K562 (cell line): ENCODE results near the gene ATP5F1D. TPM values are rescaled to one million over a fixed set of nuclear protein-coding genes. Genes with fewer than 3 reads are reported as not detected.

Experiments
- CREM ChIP-seq: IDR thresholded peaks from 2 replicates; pipeline ENCODE4 v1.6.1; 2014; ENCODE audit warnings: antibody characterized with exemption, low read depth
- GATA2 ChIP-seq: sonication (generic); formaldehyde crosslinking; IDR thresholded peaks from 2 replicates; pipeline ENCODE4 v1.4.0; 2020; ENCODE audit warnings: mild to moderate bottlenecking, missing genetic modification reagents
- POLR2G ChIP-seq: fragments of 200-400 bp; formaldehyde crosslinking; IDR thresholded peaks from 2 replicates; pipeline ENCODE4 v1.6.1; 2017; ENCODE audit warnings: low read depth, mild to moderate bottlenecking, antibody characterized with exemption, low read length, moderate library complexity
- PYGO2 ChIP-seq: fragments of 450-650 bp; IDR thresholded peaks from 2 replicates; pipeline ENCODE4 v1.6.1; 2016; ENCODE audit warnings: mild to moderate bottlenecking, missing genetic modification characterization, moderate library complexity, missing compliant biosample characterization
- SMARCA4 ChIP-seq: fragments of 450-650 bp; IDR thresholded peaks from 2 replicates; pipeline ENCODE4 v1.6.1; 2016
- ZNF134 ChIP-seq: fragments of 250-450 bp; sonication (Bioruptor Pico); conservative IDR thresholded peaks from 2 replicates; pipeline ENCODE4 v1.4.0; 2020
- polyA plus RNA-seq, 8 experiments: library from polyadenylated mRNA; depleted of rRNA in 4 of 8; stranded (reverse) in 5 of 8; unstranded in 3 of 8; fragments of >200 nt; fragmentation: Nextera tagmentation in 2 of 8; fragmentation: Illumina TruSeq in 1 of 8; extraction: Ambion mirVana in 2 of 8; extraction: Trizol in 1 of 8; gene quantifications; 2 replicates each; pipeline versions ENCODE4 v1.2.1 to v1.2.3, GENCODE V29; 2011 to 2014; ENCODE audit warnings: inconsistent platforms in 1 of 8, missing spikeins in 1 of 8
- total RNA-seq, 7 experiments: library from RNA; depleted of rRNA in 6 of 7; stranded (reverse); fragments of >200 nt in 6 of 7; fragmentation: Illumina TruSeq in 2 of 7; extraction: Trizol in 2 of 7; gene quantifications; 2 replicates each; pipeline versions ENCODE4 v1.2.1 to v1.2.3, GENCODE V29; 2011 to 2021; ENCODE audit warnings: low replicate concordance in 1 of 7
- TF ChIP-seq, protein P1 (sequence below): fragments of 250-450 bp; sonication (Bioruptor Pico); IDR thresholded peaks from 2 replicates; pipeline ENCODE4 v1.5.0; 2021
- TF ChIP-seq, protein P2 (sequence below), 2 experiments: fragments of 450-650 bp; formaldehyde crosslinking in 1 of 2; IDR thresholded peaks; 2 replicates each; pipeline versions ENCODE4 v1.4.0 to v1.6.1; 2014 to 2020; ENCODE audit warnings: mild to moderate bottlenecking in 2 of 2, borderline replicate concordance in 1 of 2, low read depth in 1 of 2
- TF ChIP-seq, protein P3 (sequence below), 2 experiments: fragments of 450-650 bp; IDR thresholded peaks; 2 replicates each; pipeline ENCODE4 v1.6.1; 2018; ENCODE audit warnings: mild to moderate bottlenecking in 2 of 2, low read depth in 1 of 2; ENCODE audit not compliant: partially characterized antibody in 2 of 2
- TF ChIP-seq, protein P4 (sequence below), 3 experiments: IDR thresholded peaks in 2 of 3; conservative IDR thresholded peaks in 1 of 3; 2 replicates each; pipeline ENCODE4 v1.5.1; 2011 to 2012; ENCODE audit warnings: low read length in 3 of 3, mild to moderate bottlenecking in 3 of 3, control low read depth in 2 of 3, improper control_type of control experiment in 1 of 3, inconsistent platforms in 1 of 3, low read depth in 1 of 3, mixed read lengths in 1 of 3, moderate library complexity in 1 of 3; ENCODE audit not compliant: insufficient read depth in 2 of 3

The ATP5F1D gene
- total and polyA plus RNA-seq, 9 of the 15 experiments (the other 6 are each of a cell fraction or from before 2014, with no cell fraction given) = 3.9 to 409 (median 36.8) TPM

DNA sequence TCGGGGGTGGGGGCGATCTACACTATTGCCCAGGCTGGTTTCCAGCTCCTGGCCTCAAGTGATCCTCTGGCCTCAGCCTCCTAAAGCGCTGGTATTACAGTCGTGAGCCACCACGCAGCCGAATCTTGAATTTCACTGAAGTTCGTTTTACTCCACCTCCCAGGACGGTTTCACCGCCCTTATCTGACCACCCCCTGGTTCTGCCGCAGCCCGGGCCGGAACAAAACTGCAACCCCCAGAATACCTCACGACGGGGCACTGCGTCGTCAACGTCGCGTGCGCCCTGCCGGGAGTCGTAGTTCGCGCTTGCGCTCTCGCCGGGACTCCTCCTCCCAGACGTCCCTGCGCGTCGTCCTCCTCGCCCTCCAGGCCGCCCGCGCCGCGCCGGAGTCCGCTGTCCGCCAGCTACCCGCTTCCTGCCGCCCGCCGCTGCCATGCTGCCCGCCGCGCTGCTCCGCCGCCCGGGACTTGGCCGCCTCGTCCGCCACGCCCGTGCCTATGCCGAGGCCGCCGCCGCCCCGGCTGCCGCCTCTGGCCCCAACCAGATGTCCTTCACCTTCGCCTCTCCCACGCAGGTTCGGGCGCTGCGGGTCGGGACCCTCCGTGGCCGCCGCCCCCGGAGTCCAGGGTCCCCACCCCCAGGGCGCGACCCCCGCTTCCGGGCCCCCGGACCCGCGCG lies at the start of gene ATP5F1D (continued):
- TF ChIP-seq, protein P1, sequence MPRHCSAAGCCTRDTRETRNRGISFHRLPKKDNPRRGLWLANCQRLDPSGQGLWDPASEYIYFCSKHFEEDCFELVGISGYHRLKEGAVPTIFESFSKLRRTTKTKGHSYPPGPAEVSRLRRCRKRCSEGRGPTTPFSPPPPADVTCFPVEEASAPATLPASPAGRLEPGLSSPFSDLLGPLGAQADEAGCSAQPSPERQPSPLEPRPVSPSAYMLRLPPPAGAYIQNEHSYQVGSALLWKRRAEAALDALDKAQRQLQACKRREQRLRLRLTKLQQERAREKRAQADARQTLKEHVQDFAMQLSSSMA (CRISPR knock-in tag) = no peak
- TF ChIP-seq POLR2G (peak; percentile 90), PYGO2 (no peak), SMARCA4 (no peak), GATA2 (CRISPR knock-in tag) (no peak), ZNF134 (CRISPR knock-in tag) (no peak), CREM (peak; percentile 99)
- TF ChIP-seq, protein P2, sequence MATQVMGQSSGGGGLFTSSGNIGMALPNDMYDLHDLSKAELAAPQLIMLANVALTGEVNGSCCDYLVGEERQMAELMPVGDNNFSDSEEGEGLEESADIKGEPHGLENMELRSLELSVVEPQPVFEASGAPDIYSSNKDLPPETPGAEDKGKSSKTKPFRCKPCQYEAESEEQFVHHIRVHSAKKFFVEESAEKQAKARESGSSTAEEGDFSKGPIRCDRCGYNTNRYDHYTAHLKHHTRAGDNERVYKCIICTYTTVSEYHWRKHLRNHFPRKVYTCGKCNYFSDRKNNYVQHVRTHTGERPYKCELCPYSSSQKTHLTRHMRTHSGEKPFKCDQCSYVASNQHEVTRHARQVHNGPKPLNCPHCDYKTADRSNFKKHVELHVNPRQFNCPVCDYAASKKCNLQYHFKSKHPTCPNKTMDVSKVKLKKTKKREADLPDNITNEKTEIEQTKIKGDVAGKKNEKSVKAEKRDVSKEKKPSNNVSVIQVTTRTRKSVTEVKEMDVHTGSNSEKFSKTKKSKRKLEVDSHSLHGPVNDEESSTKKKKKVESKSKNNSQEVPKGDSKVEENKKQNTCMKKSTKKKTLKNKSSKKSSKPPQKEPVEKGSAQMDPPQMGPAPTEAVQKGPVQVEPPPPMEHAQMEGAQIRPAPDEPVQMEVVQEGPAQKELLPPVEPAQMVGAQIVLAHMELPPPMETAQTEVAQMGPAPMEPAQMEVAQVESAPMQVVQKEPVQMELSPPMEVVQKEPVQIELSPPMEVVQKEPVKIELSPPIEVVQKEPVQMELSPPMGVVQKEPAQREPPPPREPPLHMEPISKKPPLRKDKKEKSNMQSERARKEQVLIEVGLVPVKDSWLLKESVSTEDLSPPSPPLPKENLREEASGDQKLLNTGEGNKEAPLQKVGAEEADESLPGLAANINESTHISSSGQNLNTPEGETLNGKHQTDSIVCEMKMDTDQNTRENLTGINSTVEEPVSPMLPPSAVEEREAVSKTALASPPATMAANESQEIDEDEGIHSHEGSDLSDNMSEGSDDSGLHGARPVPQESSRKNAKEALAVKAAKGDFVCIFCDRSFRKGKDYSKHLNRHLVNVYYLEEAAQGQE (IDR thresholded peaks at IDR 0.05; ENCODE audit: borderline replicate concordance) = no peak; the same call in 1 of the 2 replicates
- TF ChIP-seq, protein P2 (CRISPR knock-in tag; IDR thresholded peaks at IDR 0.05; ENCODE audit: low read depth) = peak; percentile 28; the same call in 1 of the 2 replicates
- TF ChIP-seq, protein P3, sequence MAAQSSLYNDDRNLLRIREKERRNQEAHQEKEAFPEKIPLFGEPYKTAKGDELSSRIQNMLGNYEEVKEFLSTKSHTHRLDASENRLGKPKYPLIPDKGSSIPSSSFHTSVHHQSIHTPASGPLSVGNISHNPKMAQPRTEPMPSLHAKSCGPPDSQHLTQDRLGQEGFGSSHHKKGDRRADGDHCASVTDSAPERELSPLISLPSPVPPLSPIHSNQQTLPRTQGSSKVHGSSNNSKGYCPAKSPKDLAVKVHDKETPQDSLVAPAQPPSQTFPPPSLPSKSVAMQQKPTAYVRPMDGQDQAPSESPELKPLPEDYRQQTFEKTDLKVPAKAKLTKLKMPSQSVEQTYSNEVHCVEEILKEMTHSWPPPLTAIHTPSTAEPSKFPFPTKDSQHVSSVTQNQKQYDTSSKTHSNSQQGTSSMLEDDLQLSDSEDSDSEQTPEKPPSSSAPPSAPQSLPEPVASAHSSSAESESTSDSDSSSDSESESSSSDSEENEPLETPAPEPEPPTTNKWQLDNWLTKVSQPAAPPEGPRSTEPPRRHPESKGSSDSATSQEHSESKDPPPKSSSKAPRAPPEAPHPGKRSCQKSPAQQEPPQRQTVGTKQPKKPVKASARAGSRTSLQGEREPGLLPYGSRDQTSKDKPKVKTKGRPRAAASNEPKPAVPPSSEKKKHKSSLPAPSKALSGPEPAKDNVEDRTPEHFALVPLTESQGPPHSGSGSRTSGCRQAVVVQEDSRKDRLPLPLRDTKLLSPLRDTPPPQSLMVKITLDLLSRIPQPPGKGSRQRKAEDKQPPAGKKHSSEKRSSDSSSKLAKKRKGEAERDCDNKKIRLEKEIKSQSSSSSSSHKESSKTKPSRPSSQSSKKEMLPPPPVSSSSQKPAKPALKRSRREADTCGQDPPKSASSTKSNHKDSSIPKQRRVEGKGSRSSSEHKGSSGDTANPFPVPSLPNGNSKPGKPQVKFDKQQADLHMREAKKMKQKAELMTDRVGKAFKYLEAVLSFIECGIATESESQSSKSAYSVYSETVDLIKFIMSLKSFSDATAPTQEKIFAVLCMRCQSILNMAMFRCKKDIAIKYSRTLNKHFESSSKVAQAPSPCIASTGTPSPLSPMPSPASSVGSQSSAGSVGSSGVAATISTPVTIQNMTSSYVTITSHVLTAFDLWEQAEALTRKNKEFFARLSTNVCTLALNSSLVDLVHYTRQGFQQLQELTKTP (IDR thresholded peaks at IDR 0.05; ENCODE audit: low read depth in 1 of 2, partially characterized antibody in 2 of 2) = peak in 1 of 2 experiments; percentile 96
- TF ChIP-seq, protein P4, sequence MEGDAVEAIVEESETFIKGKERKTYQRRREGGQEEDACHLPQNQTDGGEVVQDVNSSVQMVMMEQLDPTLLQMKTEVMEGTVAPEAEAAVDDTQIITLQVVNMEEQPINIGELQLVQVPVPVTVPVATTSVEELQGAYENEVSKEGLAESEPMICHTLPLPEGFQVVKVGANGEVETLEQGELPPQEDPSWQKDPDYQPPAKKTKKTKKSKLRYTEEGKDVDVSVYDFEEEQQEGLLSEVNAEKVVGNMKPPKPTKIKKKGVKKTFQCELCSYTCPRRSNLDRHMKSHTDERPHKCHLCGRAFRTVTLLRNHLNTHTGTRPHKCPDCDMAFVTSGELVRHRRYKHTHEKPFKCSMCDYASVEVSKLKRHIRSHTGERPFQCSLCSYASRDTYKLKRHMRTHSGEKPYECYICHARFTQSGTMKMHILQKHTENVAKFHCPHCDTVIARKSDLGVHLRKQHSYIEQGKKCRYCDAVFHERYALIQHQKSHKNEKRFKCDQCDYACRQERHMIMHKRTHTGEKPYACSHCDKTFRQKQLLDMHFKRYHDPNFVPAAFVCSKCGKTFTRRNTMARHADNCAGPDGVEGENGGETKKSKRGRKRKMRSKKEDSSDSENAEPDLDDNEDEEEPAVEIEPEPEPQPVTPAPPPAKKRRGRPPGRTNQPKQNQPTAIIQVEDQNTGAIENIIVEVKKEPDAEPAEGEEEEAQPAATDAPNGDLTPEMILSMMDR (IDR thresholded peaks at IDR 0.05 in 2 of 3, conservative IDR thresholded peaks at IDR 0.05 in 1 of 3; ENCODE audit: insufficient read depth in 2 of 3, low read depth in 1 of 3, low read length in 3 of 3) = 0 out of 6 replicates have a peak, but pooled peaks of 1 of the 3 experiments have one; percentile 9
